Duodenal mucosa (tissue), 2 donors: ENCODE measurements around the gene NTF3.

ENCODE experiments used
- H3K27ac ChIP-seq: one replicate; pipeline ENCODE4 v1.7.0; 2013; ENCODE audit warnings: low read depth, low read length
- H3K27me3 ChIP-seq, 2 donors: one replicate each; pipeline ENCODE4 v1.7.0; 2013; ENCODE audit warnings: low read length in 2 of 2, control low read depth in 1 of 2; ENCODE audit not compliant: insufficient read depth in 2 of 2, control insufficient read depth in 1 of 2
- H3K36me3 ChIP-seq, 2 donors: one replicate each; pipeline ENCODE4 v1.7.0; 2013; ENCODE audit warnings: low read length in 2 of 2, control low read depth in 1 of 2; ENCODE audit not compliant: insufficient read depth in 2 of 2, control insufficient read depth in 1 of 2
- H3K4me1 ChIP-seq, 2 donors: one replicate each; pipeline ENCODE4 v1.7.0; 2013; ENCODE audit warnings: low read length in 2 of 2, control low read depth in 1 of 2; ENCODE audit not compliant: insufficient read depth in 2 of 2, control insufficient read depth in 1 of 2
- H3K4me3 ChIP-seq, 2 donors: one replicate each; pipeline ENCODE4 v1.7.0; 2013; ENCODE audit warnings: low read length in 2 of 2, low read depth in 1 of 2
- H3K9ac ChIP-seq, 2 donors: one replicate each; pipeline ENCODE4 v1.7.0; 2013; ENCODE audit warnings: low read length in 2 of 2, low read depth in 1 of 2
- H3K9me3 ChIP-seq, 2 donors: one replicate each; pipeline ENCODE4 v1.7.0; 2013; ENCODE audit warnings: low read length in 2 of 2, control low read depth in 1 of 2; ENCODE audit not compliant: control insufficient read depth in 1 of 2

The NTF3 gene

DNA sequence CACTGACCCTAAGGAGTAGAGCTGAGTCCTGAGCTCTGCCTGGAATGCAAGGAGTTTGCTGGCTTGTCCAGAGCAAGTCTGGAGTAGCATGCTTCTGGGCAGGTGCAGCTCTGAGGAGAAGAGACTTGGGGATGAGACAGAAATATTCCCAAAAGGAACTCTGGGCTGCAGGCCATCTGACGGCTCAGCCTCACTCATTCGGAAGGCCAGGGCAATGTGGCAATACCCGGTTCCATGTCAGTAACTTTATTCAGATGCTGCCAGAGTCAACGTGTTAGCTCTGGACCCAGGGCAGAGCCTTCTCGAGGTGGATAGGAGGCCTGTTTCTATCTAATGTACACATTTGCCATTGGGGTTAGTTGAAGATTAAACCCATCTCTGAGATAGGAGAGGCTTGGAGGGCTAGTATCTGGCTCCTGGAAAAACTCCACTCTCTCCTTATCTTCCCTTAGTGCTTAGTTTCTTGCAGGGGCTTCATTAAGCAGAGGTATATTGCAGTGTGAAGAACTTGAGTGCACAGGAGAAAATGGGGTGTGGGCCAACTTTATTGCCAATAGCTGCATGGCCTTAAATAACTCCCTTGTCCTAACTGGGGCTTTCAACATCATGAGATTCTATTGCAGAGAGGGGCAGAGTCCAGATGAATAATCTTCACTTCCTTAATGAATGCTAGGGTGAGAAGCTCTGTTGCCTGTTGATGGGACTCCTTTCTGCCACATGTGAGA is 65.6 kb downstream of the NTF3 start:
- H3K9ac ChIP-seq: peak overlapping the region in 1 of 2 donors; percentile 36
- no peak overlapping the region for H3K4me3 ChIP-seq
- peak overlapping the region; percentile 7 for H3K27ac ChIP-seq
- no peaks in the 10 kb centered on the region for H3K9me3 ChIP-seq
- no peaks in the 10 kb centered on the region for H3K27me3 ChIP-seq
- no peaks in the 10 kb centered on the region for H3K36me3 ChIP-seq
- peaks cover 52 to 69% of the 10 kb centered on the region in 2 donors for H3K4me1 ChIP-seq

DNA sequence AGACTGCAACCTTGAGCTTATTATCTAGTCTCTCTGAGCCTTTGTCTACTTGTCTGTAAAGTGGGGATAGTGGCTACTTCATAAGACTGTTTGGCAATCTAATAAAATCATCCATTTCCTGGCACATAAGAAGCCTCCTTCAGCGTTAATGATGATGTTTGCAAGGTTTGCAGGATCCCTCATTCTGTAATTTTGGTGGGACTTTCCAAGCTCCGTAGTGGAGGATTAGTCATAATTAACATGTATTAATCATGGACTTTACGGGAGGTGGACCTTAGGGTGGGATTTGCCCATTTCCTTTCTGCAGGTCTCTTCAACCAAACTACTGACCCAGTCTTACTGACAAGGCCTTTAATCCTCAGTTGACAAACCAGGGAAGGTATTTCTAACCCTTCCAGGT is 66.2 kb downstream of the NTF3 start:
- no peaks in the 10 kb centered on the region for H3K36me3 ChIP-seq
- H3K27me3 ChIP-seq: no peaks in the 10 kb centered on the region
- H3K4me3 ChIP-seq: peak overlapping the region in 1 of 2 donors; percentile 18
- H3K4me1 ChIP-seq: peaks cover 58 to 69% of the 10 kb centered on the region in 2 donors
- peak overlapping the region; percentile 53 for H3K27ac ChIP-seq
- peak overlapping the region in 1 of 2 donors; percentile 36 for H3K9ac ChIP-seq
- H3K9me3 ChIP-seq: no peaks in the 10 kb centered on the region

DNA sequence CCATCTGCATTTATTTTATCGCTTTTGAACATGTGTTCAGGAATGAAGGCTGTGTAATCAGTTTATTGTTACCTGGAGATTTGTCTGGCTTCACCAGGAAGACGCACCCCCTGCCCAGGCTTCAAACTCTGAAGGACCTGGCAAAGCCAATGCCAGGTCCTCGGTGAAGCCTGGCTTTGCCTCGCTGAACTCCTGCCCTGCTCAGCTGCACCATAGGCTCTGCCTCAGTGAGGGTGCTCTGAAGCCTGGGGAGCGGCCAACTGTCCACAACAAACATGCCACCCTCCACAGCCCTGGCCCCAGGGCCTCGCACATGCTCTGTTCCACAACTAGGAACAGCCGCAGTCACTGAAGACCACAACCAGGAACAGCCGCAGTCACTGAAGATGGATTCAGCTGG is 66.9 kb downstream of the NTF3 start:
- Histone ChIP-seq H3K4me3 (no peak overlapping the region), H3K9me3 (no peaks in the 10 kb centered on the region), H3K4me1 (peaks cover 66 to 73% of the 10 kb centered on the region in 2 donors), H3K36me3 (no peaks in the 10 kb centered on the region), H3K27me3 (no peaks in the 10 kb centered on the region), H3K27ac (peak overlapping the region; percentile 53), H3K9ac (peak overlapping the region; percentile 0 to 36)

GRCh38 chr12:5499566-5500330 is 67.8 kb downstream of the NTF3 start:
- Histone ChIP-seq H3K36me3 (no peaks in the 10 kb centered on the region), H3K4me3 (no peak overlapping the region), H3K9ac (peak overlapping the region in 1 of 2 donors; percentile 14), H3K4me1 (peaks cover 72 to 82% of the 10 kb centered on the region in 2 donors), H3K27ac (peak overlapping the region; percentile 53), H3K9me3 (no peaks in the 10 kb centered on the region), H3K27me3 (no peaks in the 10 kb centered on the region)

DNA sequence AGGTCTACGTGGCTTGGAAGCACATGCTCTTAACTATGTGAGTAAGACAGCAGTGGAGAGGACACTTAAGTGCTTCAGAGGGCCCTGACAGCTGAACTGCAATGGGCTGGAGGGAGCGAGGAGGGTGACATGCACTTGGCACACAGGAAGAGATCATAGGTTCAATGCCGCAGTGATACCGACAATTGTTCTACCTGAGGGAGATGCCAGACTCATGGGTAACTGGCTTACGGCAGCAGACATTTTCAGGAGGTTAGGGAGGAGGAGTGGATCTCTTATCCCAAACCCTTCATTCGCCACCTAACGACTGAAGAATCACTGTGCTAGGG is 68.4 kb downstream of the NTF3 start:
- Histone ChIP-seq H3K4me1 (peaks cover 77 to 82% of the 10 kb centered on the region in 2 donors), H3K27ac (peak overlapping the region; percentile 42), H3K4me3 (no peak overlapping the region), H3K36me3 (no peaks in the 10 kb centered on the region), H3K9ac (peak overlapping the region in 1 of 2 donors; percentile 14), H3K27me3 (no peaks in the 10 kb centered on the region), H3K9me3 (no peaks in the 10 kb centered on the region)

- H3K27ac ChIP-seq: no peak overlapping the region
- H3K9ac ChIP-seq: no peak overlapping the region
- H3K36me3 ChIP-seq: no peaks in the 10 kb centered on the region
- no peaks in the 10 kb centered on the region for H3K27me3 ChIP-seq
- peaks cover 68% of the 10 kb centered on the region in 2 donors for H3K4me1 ChIP-seq
- H3K9me3 ChIP-seq: no peaks in the 10 kb centered on the region
- H3K4me3 ChIP-seq: no peak overlapping the region
Observed at GRCh38 chr12:5503774-5504173, 71.9 kb downstream of the NTF3 start.

- Histone ChIP-seq H3K27ac (no peak overlapping the region), H3K4me3 (no peak overlapping the region), H3K9me3 (no peaks in the 10 kb centered on the region), H3K27me3 (no peaks in the 10 kb centered on the region), H3K9ac (peak overlapping the region in 1 of 2 donors; percentile 2), H3K36me3 (no peaks in the 10 kb centered on the region), H3K4me1 (peaks cover 56 to 60% of the 10 kb centered on the region in 2 donors)
Observed at GRCh38 chr12:5505116-5505515, 73.2 kb downstream of the NTF3 start.

DNA sequence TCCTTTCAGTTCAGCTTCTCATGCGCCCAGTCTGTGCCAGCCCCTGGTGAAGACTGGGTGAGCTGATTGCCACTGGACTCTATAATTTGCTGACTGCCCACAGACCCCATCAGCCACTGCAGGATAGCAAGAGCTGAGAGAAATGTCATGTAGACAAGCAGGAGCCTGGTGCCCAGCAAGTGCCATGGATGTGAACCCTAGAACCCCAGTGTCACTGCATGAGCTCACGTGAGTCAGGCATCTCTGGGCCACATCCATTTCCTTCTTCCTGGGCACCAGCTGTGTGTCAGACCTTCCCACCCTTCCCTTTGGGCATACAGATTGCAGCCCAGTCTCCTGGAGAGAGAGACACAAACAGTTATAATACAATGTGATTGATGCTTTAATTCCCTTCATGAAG is 73.8 kb downstream of the NTF3 start:
- no peaks in the 10 kb centered on the region for H3K27me3 ChIP-seq
- H3K9me3 ChIP-seq: no peaks in the 10 kb centered on the region
- H3K27ac ChIP-seq: no peak overlapping the region
- H3K9ac ChIP-seq: no peak overlapping the region
- peaks cover 50 to 53% of the 10 kb centered on the region in 2 donors for H3K4me1 ChIP-seq
- H3K4me3 ChIP-seq: no peak overlapping the region
- H3K36me3 ChIP-seq: no peaks in the 10 kb centered on the region

DNA sequence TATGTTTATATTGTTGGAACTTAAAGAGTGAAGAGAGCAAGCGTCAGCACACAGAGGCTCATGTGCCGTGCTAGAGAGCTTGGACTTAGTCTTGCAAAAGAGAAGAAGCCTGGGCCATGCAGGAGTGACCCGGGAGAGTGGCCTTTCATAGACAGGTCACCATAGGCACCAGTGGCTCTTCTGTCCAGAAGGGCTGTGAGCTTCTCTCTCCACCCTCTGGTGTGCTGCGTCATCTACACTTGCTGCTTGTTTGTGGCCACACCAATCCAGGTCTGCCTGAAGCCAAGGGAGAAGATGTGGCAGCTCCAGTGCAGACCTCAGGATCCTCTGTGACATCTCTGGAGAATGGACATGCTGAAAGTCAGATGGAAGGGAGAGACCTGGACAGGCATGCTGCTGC is 74.4 kb downstream of the NTF3 start:
- Histone ChIP-seq H3K36me3 (no peaks in the 10 kb centered on the region), H3K27ac (no peak overlapping the region), H3K9ac (no peak overlapping the region), H3K27me3 (no peaks in the 10 kb centered on the region), H3K4me3 (no peak overlapping the region), H3K4me1 (peaks cover 45 to 48% of the 10 kb centered on the region in 2 donors), H3K9me3 (no peaks in the 10 kb centered on the region)

- no peaks in the 10 kb centered on the region for H3K36me3 ChIP-seq
- no peaks in the 10 kb centered on the region for H3K27me3 ChIP-seq
- no peak overlapping the region for H3K27ac ChIP-seq
- no peak overlapping the region for H3K9ac ChIP-seq
- no peak overlapping the region for H3K4me3 ChIP-seq
- no peaks in the 10 kb centered on the region for H3K9me3 ChIP-seq
- H3K4me1 ChIP-seq: peaks cover 46 to 48% of the 10 kb centered on the region in 2 donors
Observed at GRCh38 chr12:5506821-5507231, 74.9 kb downstream of the NTF3 start.
